ENCODE results near the gene TMPO. TPM values are rescaled to one million over a fixed set of nuclear protein-coding genes. Genes with fewer than 3 reads are reported as not detected.
A peak's percentile ranks its signal among the peaks of the same experiment; 100 is the strongest.
"Not testable (repeated sequence)": the region's sequence is repeated elsewhere in the genome, so short reads cannot be mapped to it uniquely, and the experiment has no call there.

TMPO gene
- total and polyA plus RNA-seq, 2 donors (not counting 3 experiments of a cell fraction or from before 2014, with no cell fraction given), result 27.8 to 150 TPM

- H3K9me3 ChIP-seq (replicated peaks; ENCODE audit: control insufficient read depth, insufficient read depth, low read length); H3K4me2 ChIP-seq (ENCODE audit: insufficient read depth, low read length); H3K9me1 ChIP-seq (replicated peaks; ENCODE audit: control insufficient read depth, extremely low read depth, insufficient read depth, low read length); H3K27me3 ChIP-seq (ENCODE audit: control insufficient read depth in 2 of 2, insufficient read depth in 2 of 2, low read length in 2 of 2); H3K27ac ChIP-seq (ENCODE audit: insufficient read depth, low read depth, low read length); DNase-seq (ENCODE audit: low read depth, low spot score); H3K9ac ChIP-seq (replicated peaks; ENCODE audit: extremely low read depth, insufficient read depth, low read length); BruUV-seq (replicated peaks); H3K36me3 ChIP-seq (ENCODE audit: control insufficient read depth in 2 of 2, extremely low read depth in 1 of 2, insufficient read depth in 2 of 2, low read length in 2 of 2); POLR2A ChIA-PET; dilution Hi-C loops (cut with MboI; ENCODE audit: extremely low pct_ligation_motif_present, low sequenced_read_pairs); H4K20me1 ChIP-seq (replicated peaks; ENCODE audit: control insufficient read depth, extremely low read depth, insufficient read depth, low read length); FAIRE-seq; H2AFZ ChIP-seq (ENCODE audit: low read depth, low read length); H3K4me1 ChIP-seq (ENCODE audit: control insufficient read depth, extremely low read depth, insufficient read depth, low read length); intact Hi-C loops (cut with micrococcal nuclease); H3K79me2 ChIP-seq (ENCODE audit: control insufficient read depth, insufficient read depth, low read length); H3K4me3 ChIP-seq (replicated peaks in 1 of 3; ENCODE audit: insufficient read depth in 1 of 3, low read depth in 1 of 3, low read length in 3 of 3): not testable (repeated sequence)
- CTCF ChIA-PET, result interaction anchor here (0.6 to 1.2 kb wide), 2 partner anchors 9 to 1764 kb away, joined by 3 read pairs; no protein-coding TSS in a partner anchor
Measured at GRCh38 chr12:98558097-98558496, 42.7 kb downstream of the TMPO start.

GRCh38 chr12:98559666-98560065 lies 44.3 kb downstream of the TMPO start:
- dilution Hi-C loops (cut with MboI; ENCODE audit: extremely low pct_ligation_motif_present, low sequenced_read_pairs) (no loop called here), intact Hi-C loops (cut with micrococcal nuclease) (no loop called here)

More at GRCh38 chr12:98559666-98560065, 44.3 kb downstream of the TMPO start:
- CTCF ChIA-PET, result interaction anchor here (0.8 kb wide), 1 partner anchor 14 kb away, joined by 3 read pairs; no protein-coding TSS in a partner anchor
- no TSS peak for BruUV-seq (replicated peaks)
- no peak overlapping the region for H3K4me3 ChIP-seq (replicated peaks in 1 of 3; ENCODE audit: insufficient read depth in 1 of 3, low read depth in 1 of 3, low read length in 3 of 3)
- H2AFZ ChIP-seq (ENCODE audit: low read depth, low read length), result no peak overlapping the region
- H3K27me3 ChIP-seq (ENCODE audit: control insufficient read depth in 2 of 2, insufficient read depth in 2 of 2, low read length in 2 of 2), result no peaks in the 10 kb centered on the region
- POLR2A ChIA-PET, result no interaction called here
- no peaks in the 10 kb centered on the region for H3K36me3 ChIP-seq (ENCODE audit: control insufficient read depth in 2 of 2, extremely low read depth in 1 of 2, insufficient read depth in 2 of 2, low read length in 2 of 2)
- no peaks in the 10 kb centered on the region for H4K20me1 ChIP-seq (replicated peaks; ENCODE audit: control insufficient read depth, extremely low read depth, insufficient read depth, low read length)
- TF ChIP-seq POLR2A (IDR thresholded peaks at IDR 0.05; ENCODE audit: low read depth, low read length), result no peak
- TF ChIP-seq EZH2 (IDR thresholded peaks at IDR 0.05; ENCODE audit: borderline replicate concordance, low read depth, low read length, severe bottlenecking), result no peak
- TF ChIP-seq CTCF (IDR thresholded peaks at IDR 0.05; ENCODE audit: extremely low read depth in 1 of 2, insufficient read depth in 1 of 2, low read depth in 1 of 2, low read length in 2 of 2), result no peak
- no peak for TF ChIP-seq JUN (IDR thresholded peaks at IDR 0.05; ENCODE audit: borderline replicate concordance, insufficient read depth, insufficient read length, low read depth)
- no peak for TF ChIP-seq GATA2 (IDR thresholded peaks at IDR 0.05; ENCODE audit: insufficient read depth, insufficient read length, low read depth, low read length)
- TF ChIP-seq MYC (IDR thresholded peaks at IDR 0.05; ENCODE audit: low read depth, low read length), result no peak
- no peak for TF ChIP-seq FOS (IDR thresholded peaks at IDR 0.05; ENCODE audit: borderline replicate concordance, insufficient read depth, low read length)
- TF ChIP-seq POLR2AphosphoS5 (IDR thresholded peaks at IDR 0.05; ENCODE audit: insufficient read depth, low read depth, low read length), result no peak
- no peak for TF ChIP-seq MAX (IDR thresholded peaks at IDR 0.05; ENCODE audit: insufficient read depth, insufficient read length)
- no peaks in the 10 kb centered on the region for H3K9me3 ChIP-seq (replicated peaks; ENCODE audit: control insufficient read depth, insufficient read depth, low read length)
- no peaks in the 10 kb centered on the region for H3K79me2 ChIP-seq (ENCODE audit: control insufficient read depth, insufficient read depth, low read length)
- no peaks in the 10 kb centered on the region for H3K4me1 ChIP-seq (ENCODE audit: control insufficient read depth, extremely low read depth, insufficient read depth, low read length)
- H3K9ac ChIP-seq (replicated peaks; ENCODE audit: extremely low read depth, insufficient read depth, low read length), result no peak overlapping the region
- DNase-seq (ENCODE audit: low read depth, low spot score), result no peak
- FAIRE-seq, result peak; percentile 18
- no peak overlapping the region for H3K27ac ChIP-seq (ENCODE audit: insufficient read depth, low read depth, low read length)
- no peaks in the 10 kb centered on the region for H3K9me1 ChIP-seq (replicated peaks; ENCODE audit: control insufficient read depth, extremely low read depth, insufficient read depth, low read length)
- no peak overlapping the region for H3K4me2 ChIP-seq (ENCODE audit: insufficient read depth, low read length)
